AG09319 (cell line): ENCODE measurements around the gene RPS6KA4.

Source experiments
- DNase-seq: peaks from one replicate; pipeline ENCODE4 v3.0.0-alpha.2; 2010; ENCODE audit warnings: low read depth; ENCODE audit errors: extremely low read depth
- CTCF ChIP-seq: IDR thresholded peaks from 2 replicates; pipeline ENCODE4 v1.5.1; 2011; ENCODE audit warnings: low read depth, mild to moderate bottlenecking, inconsistent platforms, low read length, moderate library complexity

The RPS6KA4 gene

GRCh38 chr11:64400102-64400501 lies 41.1 kb downstream of the RPS6KA4 start:
- TF ChIP-seq CTCF: no peak

DNA sequence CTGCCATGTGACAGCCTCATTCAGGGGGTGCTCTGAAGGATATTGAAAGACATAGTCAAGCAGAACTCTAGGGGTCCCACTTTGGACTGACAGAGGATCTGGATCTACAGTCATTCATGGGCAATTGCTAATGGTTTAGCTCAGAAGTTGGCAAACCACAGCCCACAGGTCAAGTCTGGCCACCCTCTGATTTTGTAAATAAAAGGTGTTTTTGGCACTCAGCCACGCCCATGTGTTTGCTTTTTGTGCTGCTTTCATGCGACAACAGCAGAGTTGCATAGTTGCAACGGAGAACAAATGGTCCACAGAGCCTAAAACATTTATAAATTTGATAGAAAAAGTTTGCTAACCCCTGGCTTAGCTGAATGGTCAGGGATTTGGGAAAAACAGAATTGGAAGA lies 41.7 kb downstream of the RPS6KA4 start:
- DNase-seq: no peak
- no peak for TF ChIP-seq CTCF

More at GRCh38 chr11:64400102-64400501, 41.1 kb downstream of the RPS6KA4 start:
- DNase-seq: no peak

DNA sequence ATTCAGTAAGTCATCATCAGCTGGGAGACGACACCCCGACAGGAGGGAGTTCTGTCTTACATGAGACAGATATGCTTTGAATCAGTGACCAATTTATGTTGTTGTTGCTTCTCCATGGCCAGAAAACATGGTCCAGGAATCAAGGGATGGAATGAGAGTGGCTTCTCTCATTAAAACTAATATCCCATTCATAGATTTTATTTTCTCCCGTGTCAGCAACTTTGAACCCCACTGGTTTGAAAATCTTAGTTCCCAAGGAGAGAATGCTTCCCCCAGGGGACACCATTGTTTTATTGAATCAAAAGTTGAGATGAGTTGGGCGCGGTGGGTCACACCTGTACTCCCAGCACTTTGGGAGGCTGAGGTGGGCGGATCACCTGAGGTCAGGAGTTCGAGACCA lies 42.8 kb downstream of the RPS6KA4 start:
- DNase-seq: no peak
- TF ChIP-seq CTCF: no peak

DNA sequence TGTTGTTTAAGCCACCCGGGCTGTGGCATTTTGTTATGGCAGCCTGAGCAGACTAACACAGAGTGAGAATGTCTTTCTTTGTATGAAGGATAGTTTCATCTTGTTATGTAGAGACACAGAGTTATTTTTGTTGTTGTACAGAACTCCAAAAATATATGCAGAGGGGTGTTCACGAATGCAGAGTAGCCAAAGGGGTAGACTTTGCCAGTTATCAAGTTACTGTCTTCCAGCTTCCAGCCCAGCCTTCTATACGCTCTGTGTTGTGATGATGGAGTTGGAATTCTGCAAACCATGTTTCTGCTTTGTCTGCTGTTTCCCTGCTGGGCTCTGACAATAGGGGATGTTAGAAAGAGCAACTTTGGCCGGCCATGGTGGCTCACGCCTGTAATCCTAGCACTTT lies 44.1 kb downstream of the RPS6KA4 start:
- no peak for DNase-seq

DNA sequence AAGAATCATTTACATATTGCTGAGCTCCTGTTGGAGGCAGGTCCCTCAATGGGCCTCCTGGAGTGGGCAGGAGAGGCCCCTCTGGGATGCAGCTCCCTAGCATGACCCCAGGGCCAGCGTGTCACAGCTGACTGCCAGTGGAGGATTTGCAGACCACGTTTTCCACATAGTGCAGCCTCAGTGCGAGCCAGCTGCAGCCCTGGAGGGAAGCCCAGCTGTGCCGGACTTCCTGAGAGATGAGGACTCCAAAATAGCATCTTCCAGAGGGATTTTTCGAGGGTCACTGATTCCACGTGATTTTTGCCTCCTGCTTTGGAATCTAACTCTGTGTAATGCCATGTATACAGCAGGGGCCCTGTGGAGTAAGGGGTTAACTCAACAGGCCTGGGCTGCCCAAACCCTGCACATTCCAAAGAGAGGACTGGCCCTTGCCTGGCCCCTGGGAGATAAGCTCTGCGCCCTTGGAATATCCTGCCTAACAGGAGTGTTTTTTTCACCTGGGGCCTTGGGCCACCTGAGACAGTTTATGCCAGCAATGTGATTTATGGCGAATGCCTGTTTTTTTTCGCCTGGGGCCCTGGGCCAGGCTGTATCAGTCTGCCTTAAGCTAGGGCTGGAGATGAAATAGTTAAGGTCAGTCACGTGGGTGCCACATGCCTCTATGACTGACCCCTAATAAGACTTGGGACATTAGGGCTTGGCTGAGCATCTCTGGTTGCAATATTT lies 47.4 kb downstream of the RPS6KA4 start:
- no peak for DNase-seq
- no peak for TF ChIP-seq CTCF

More for the DNA sequence above, 44.1 kb downstream of the RPS6KA4 start:
- TF ChIP-seq CTCF: no peak

DNA sequence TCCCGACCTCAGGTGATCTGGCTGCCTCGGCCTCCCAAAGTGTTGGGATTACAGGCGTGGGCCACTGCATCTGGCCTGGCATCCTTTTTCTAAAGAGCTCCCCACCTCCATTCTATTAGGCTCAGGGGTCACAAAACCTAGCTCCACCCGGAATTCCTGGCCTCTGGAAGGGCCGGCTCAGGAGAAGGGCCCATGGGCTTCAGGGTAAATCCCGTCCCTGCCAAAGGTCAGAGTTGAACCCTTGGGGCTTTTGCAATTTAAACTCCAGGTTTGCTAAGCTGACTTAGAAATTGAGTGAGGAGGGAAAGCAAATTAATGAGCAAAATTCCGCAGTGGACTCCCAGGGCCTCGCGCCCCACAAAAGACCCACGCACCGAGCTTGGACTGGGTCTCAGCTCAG lies 48.3 kb downstream of the RPS6KA4 start:
- no peak for TF ChIP-seq CTCF
- no peak for DNase-seq

GRCh38 chr11:64407630-64408029 lies 48.7 kb downstream of the RPS6KA4 start:
- DNase-seq: no peak
- TF ChIP-seq CTCF: no peak
